GM12874 (cell line): Measurements from ENCODE around the gene UGP2.

Experiments used
- TF ChIP-seq, protein P1 (sequence below): IDR thresholded peaks from 2 replicates; pipeline ENCODE4 v1.5.1; 2011; ENCODE audit warnings: low read depth, mild to moderate bottlenecking, control low read depth, low read length, moderate library complexity; ENCODE audit not compliant: insufficient read depth

The UGP2 gene

DNA sequence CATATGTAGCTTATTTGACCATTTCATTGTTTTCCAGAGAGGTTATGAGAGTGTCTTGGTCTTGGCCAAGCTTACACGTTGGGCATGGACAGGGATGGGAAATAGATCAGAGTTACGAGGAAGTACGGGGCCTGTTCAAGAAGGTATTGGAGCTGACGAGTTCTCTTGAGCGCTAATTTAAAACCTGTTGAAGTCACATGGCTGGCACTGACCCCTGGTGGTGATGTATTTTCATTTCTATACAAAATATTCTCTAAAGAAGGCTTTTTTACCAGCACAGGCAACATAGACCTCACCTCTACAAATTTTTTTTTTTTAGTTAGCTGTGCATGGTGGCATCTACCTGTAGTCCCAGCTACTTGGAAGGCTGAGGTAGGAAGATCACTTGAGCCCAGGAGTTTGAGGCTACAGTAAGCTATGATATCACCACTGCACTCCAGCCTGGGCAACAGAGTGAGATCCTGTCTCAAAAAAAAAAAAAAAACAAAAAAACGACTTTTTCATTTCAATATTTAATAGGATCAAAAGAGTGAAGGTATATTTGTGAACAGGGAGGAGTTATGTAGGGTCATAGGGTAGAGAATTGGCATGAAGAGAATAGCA lies 19.6 kb downstream of the UGP2 start:
- TF ChIP-seq, protein P1, sequence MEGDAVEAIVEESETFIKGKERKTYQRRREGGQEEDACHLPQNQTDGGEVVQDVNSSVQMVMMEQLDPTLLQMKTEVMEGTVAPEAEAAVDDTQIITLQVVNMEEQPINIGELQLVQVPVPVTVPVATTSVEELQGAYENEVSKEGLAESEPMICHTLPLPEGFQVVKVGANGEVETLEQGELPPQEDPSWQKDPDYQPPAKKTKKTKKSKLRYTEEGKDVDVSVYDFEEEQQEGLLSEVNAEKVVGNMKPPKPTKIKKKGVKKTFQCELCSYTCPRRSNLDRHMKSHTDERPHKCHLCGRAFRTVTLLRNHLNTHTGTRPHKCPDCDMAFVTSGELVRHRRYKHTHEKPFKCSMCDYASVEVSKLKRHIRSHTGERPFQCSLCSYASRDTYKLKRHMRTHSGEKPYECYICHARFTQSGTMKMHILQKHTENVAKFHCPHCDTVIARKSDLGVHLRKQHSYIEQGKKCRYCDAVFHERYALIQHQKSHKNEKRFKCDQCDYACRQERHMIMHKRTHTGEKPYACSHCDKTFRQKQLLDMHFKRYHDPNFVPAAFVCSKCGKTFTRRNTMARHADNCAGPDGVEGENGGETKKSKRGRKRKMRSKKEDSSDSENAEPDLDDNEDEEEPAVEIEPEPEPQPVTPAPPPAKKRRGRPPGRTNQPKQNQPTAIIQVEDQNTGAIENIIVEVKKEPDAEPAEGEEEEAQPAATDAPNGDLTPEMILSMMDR = peak; percentile 48

GRCh38 chr2:63862806-63863205 lies 21.1 kb downstream of the UGP2 start:
- TF ChIP-seq, protein P1 = no peak

DNA sequence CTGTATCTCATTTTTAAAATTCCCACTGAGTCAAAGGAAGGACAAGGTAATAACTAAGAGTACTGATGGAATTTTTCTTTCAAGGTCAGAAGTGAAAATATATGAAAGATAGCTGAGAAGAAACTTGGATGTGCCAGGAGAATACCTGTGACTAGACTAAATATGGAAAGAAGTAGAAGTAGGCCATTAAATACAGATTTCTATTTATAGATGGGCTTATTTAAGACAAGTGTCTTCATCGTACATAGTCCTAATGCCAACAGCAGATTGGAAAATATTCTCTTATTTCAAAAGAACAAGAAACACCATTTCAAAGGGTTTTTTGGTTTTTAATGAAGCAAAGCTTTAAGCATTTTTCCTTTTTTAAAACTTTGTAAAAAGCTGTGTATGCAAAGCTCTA lies 22.0 kb downstream of the UGP2 start:
- TF ChIP-seq, protein P1 = no peak

- TF ChIP-seq, protein P1 = no peak
Observed at GRCh38 chr2:63865159-63865799, 23.6 kb downstream of the UGP2 start.

DNA sequence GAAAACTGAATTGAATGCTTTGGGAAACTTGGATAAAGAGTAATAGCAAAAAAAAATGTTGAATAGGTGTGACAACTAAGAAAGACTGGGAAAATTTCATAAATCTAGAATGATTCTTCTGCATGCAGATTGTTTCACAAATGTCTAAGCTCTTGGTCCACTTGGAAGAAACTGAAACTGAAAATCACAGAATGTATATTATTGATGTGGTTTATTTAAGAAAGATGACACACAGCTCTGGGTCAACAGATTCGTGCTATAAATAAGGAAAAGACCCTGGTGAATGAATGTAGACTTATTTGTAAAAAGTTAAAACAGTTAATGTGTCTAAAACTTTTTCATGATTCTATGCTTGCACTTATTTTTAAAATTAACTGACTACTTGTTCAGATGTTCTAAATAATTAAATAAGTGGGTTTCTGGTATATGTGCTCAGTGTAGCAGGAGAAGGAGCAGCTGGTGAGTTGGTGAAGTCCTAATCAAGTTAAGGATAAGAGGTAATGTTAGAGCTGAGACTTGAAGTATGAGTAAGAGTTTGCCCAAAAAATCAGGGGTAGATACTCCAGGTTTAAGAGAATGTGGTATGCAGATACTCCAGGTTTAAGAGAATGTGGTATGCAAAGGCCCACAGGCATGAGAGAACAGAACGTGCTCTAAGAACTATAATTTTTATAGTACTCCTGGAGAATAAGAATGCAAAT lies 24.5 kb downstream of the UGP2 start:
- TF ChIP-seq, protein P1 = no peak

DNA sequence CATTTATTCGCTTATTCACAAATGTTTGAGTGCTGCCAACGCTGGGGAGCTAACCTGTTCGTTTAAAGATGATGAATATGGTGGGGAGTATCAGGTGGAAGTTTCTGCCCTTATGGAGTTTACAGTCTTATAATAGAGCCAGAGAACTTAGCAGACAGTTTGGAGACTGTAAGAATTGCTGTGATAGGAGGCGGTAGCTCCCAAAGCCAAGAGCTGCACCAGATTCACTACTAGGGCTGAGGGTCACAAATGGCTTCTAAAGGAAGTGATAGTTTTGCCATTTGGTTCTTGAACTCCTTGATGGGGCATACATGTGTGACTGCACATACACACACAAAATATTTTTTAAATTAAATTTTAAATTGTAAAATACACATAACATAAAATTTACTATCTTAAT lies 29.0 kb downstream of the UGP2 start:
- TF ChIP-seq, protein P1 = no peak

- TF ChIP-seq, protein P1 = no peak
Observed at GRCh38 chr2:63871864-63872263, 30.2 kb downstream of the UGP2 start.
